Common myeloid progenitor, CD34-positive (primary cell): ENCODE measurements around the gene ACTL7A.
"Not testable (repeated sequence)": the region's sequence is repeated elsewhere in the genome, so short reads cannot be mapped to it uniquely, and the experiment has no call there.

Experiments used
- CTCF ChIA-PET: fragments of 350-600 bp; sonication (Branson Sonifier 250); formaldehyde crosslinking; loops from one replicate; lab custom pipeline; 2021; ENCODE audit warnings: antibody characterized with exemption; lab: Charles Lee
- POLR2A ChIA-PET: fragments of 350-600 bp; sonication (Branson Sonifier 250); formaldehyde crosslinking; loops from one replicate; lab custom pipeline; 2021; ENCODE audit warnings: antibody characterized with exemption; lab: Charles Lee
- DNase-seq, 3 donors: peaks; one replicate each; pipeline versions ENCODE4 v3.0.0 to v3.0.0-alpha.2; 2013
- H3K27ac ChIP-seq, 2 experiments: 1 replicate in 1 of 2; 2 replicates in 1 of 2; pipeline ENCODE4 v1.7.0; 2013; ENCODE audit warnings: inconsistent platforms in 2 of 2, low read length in 2 of 2, mild to moderate bottlenecking in 2 of 2, low read depth in 1 of 2, moderate library complexity in 1 of 2; ENCODE audit not compliant: severe bottlenecking in 2 of 2, insufficient read depth in 1 of 2, poor library complexity in 1 of 2
- H3K27me3 ChIP-seq, 5 experiments: replicated peaks in 2 of 5; 1 replicate in 3 of 5; 2 replicates in 2 of 5; pipeline versions ENCODE4 v1.6.1 to v1.7.0; 2013; ENCODE audit warnings: low read length in 4 of 5, mild to moderate bottlenecking in 2 of 5, moderate library complexity in 2 of 5, inconsistent platforms in 1 of 5; ENCODE audit not compliant: insufficient read depth in 5 of 5, control insufficient read depth in 4 of 5
- H3K36me3 ChIP-seq, 4 experiments: 1 replicate in 2 of 4; 2 replicates in 2 of 4; pipeline versions ENCODE4 v1.6.1 to v1.7.0; 2013; ENCODE audit warnings: low read length in 3 of 4, control low read depth in 1 of 4, mild to moderate bottlenecking in 1 of 4; ENCODE audit not compliant: control insufficient read depth in 4 of 4, insufficient read depth in 4 of 4
- H3K4me1 ChIP-seq, 4 experiments: 1 replicate in 3 of 4; 2 replicates in 1 of 4; pipeline versions ENCODE4 v1.6.1 to v1.7.1; 2013; ENCODE audit warnings: low read length in 3 of 4, mild to moderate bottlenecking in 3 of 4, control low read depth in 1 of 4, inconsistent platforms in 1 of 4, moderate library complexity in 1 of 4; ENCODE audit not compliant: control insufficient read depth in 4 of 4, insufficient read depth in 4 of 4; ENCODE audit errors: control extremely low read depth in 1 of 4
- H3K4me3 ChIP-seq, 7 experiments: 1 replicate in 4 of 7; 2 replicates in 3 of 7; pipeline versions ENCODE4 v1.5.1 to v1.7.0; 2013; ENCODE audit warnings: mild to moderate bottlenecking in 7 of 7, low read length in 6 of 7, moderate library complexity in 6 of 7, inconsistent platforms in 2 of 7, low read depth in 2 of 7, control low read depth in 1 of 7; ENCODE audit not compliant: insufficient read depth in 4 of 7, control insufficient read depth in 1 of 7; ENCODE audit errors: extremely low read depth in 1 of 7
- H3K9me3 ChIP-seq, 5 experiments: 1 replicate in 4 of 5; 2 replicates in 1 of 5; pipeline versions ENCODE4 v1.6.1 to v1.7.1; 2013; ENCODE audit warnings: low read length in 4 of 5, mild to moderate bottlenecking in 2 of 5, inconsistent platforms in 1 of 5, low read depth in 1 of 5, moderate library complexity in 1 of 5; ENCODE audit not compliant: control insufficient read depth in 4 of 5, insufficient read depth in 2 of 5; ENCODE audit errors: control extremely low read depth in 1 of 5
- WGBS: methylation state at CpG from one replicate; pipeline ENCODE4 v1.1.5; 2013; ENCODE audit not compliant: insufficient coverage; 5-methylcytosine and 5-hydroxymethylcytosine counted together

ACTL7A gene

DNA sequence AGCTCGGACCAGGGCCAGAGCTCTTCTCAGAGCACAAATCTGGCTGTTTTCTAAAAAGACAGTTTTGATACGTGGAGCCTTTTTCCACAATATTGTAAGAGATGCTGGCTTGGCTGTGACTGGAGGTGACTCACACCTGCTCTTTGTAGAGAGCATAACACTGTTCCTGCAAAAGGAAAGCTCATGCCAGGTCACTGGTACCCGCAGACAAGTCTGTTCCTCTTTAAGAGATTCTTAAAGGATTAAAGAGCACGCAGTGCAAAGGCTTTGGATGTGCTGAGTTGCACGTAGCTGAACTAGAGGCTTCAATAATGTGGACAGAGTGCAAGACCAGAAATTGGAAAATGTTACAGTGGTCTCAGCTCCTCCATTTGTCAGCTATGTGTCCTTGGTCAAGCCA, 25.3 kb upstream of the ACTL7A start:
- CTCF ChIA-PET = interaction anchor here (1.1 to 2.8 kb wide), 2 partner anchors 14 to 23 kb away, joined by 3 to 7 read pairs; no protein-coding TSS in a partner anchor
- Histone ChIP-seq H3K9me3 (peaks cover 0 to 3% (median 0%) of the 10 kb centered on the region in 5 experiments), H3K27me3 (no peaks in the 10 kb centered on the region), H3K4me1 (peaks cover 3 to 23% (median 17%) of the 10 kb centered on the region in 4 experiments), H3K27ac (no peak overlapping the region), H3K4me3 (no peak overlapping the region), H3K36me3 (no peaks in the 10 kb centered on the region)
- POLR2A ChIA-PET = interaction anchor here (0.6 kb wide), 1 partner anchor 22 kb away, joined by 3 read pairs; no protein-coding TSS in a partner anchor
- WGBS = 87% methylated on average over 5 of the region's 5 CpGs
- DNase-seq = no peak

DNA sequence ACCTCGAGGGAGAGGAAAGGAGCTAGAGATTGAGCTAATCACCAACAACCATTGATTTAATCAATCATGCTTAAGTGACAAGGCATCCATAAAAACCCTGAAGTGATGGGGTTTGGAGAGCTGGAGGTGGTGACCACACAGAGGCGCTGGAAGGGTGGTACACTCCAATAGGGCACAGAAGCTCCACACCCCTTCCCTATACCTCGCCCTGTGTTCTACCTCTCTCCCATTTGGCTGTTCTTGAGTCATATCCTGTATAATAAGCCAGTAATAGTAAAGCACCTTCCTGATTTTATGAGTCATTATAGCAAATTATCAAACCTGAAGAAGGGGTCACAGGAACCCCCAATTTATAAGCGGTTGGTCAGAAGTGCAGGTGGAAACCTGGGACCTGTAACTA, 24.5 kb upstream of the ACTL7A start:
- Histone ChIP-seq H3K36me3 (no peaks in the 10 kb centered on the region), H3K4me3 (no peak overlapping the region), H3K9me3 (peaks cover 0 to 3% (median 0%) of the 10 kb centered on the region in 5 experiments), H3K27me3 (no peaks in the 10 kb centered on the region), H3K4me1 (peaks cover 4 to 25% (median 21%) of the 10 kb centered on the region in 4 experiments), H3K27ac (no peak overlapping the region)
- CTCF ChIA-PET = interaction anchor here (1.3 to 2.8 kb wide), 2 partner anchors 24 to 46 kb away, joined by 3 to 7 read pairs; no protein-coding TSS in a partner anchor
- DNase-seq = no peak
- POLR2A ChIA-PET = no interaction called here
- 87% methylated on average over 3 of the region's 4 CpGs for WGBS

DNA sequence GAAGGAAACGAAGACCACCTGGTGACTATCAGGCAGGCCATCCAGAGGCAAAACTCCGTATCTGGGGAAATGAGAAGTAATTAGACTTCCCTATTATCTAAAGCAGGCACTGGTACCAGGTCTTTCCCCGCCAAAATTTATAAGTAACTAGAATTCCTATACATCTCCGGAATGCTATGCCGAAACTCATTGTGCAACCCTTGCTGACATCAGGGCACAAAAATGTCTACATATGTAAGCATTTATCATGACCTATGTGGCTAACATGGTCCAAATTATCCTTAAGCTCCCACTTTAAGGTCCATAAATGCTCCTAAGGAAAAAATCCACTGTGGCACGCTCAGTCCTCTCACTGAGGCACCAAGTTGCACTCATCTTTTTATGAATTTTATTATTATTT, 24.0 kb upstream of the ACTL7A start:
- Histone ChIP-seq H3K4me3 (no peak overlapping the region), H3K9me3 (peaks cover 0 to 3% (median 0%) of the 10 kb centered on the region in 5 experiments), H3K27me3 (no peaks in the 10 kb centered on the region), H3K36me3 (no peaks in the 10 kb centered on the region), H3K4me1 (peaks cover 8 to 30% (median 24%) of the 10 kb centered on the region in 4 experiments), H3K27ac (no peak overlapping the region)
- no peak for DNase-seq
- POLR2A ChIA-PET = no interaction called here
- CTCF ChIA-PET = interaction anchor here (1.3 to 2.8 kb wide), 2 partner anchors 24 to 46 kb away, joined by 3 to 7 read pairs; no protein-coding TSS in a partner anchor
- WGBS = 96% methylated on average over 5 of the region's 6 CpGs

DNA sequence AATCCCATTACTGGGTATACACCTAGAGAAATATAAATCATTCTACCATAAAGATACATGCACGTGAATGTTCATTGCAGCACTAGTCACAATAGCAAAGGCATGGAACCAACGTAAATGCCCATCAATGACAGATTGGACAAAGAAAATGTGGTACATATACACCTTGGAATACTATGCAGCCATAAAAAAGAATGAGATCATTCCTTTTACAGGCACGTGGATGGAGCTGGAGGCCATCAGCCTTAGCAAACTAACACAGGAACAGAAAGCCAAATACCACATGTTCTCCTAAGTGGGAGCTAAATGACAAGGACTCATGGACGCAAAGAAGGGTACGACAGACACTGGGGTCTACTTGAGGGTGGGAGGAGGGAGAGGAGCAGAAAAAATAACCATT, 22.5 kb upstream of the ACTL7A start:
- peaks cover 10 to 31% (median 24%) of the 10 kb centered on the region in 4 experiments for H3K4me1 ChIP-seq
- not testable (repeated sequence) for H3K27ac ChIP-seq, H3K4me3 ChIP-seq, H3K36me3 ChIP-seq, H3K9me3 ChIP-seq, H3K27me3 ChIP-seq, DNase-seq
- CTCF ChIA-PET = interaction anchor here (0.8 kb wide), 1 partner anchor 25 kb away, joined by 3 read pairs; no protein-coding TSS in a partner anchor
- no CpG with 5 or more reads among the region's 5 CpGs for WGBS
- POLR2A ChIA-PET = interaction anchor here (0.6 kb wide), 1 partner anchor 1046 kb away, joined by 3 read pairs; no protein-coding TSS in a partner anchor

DNA sequence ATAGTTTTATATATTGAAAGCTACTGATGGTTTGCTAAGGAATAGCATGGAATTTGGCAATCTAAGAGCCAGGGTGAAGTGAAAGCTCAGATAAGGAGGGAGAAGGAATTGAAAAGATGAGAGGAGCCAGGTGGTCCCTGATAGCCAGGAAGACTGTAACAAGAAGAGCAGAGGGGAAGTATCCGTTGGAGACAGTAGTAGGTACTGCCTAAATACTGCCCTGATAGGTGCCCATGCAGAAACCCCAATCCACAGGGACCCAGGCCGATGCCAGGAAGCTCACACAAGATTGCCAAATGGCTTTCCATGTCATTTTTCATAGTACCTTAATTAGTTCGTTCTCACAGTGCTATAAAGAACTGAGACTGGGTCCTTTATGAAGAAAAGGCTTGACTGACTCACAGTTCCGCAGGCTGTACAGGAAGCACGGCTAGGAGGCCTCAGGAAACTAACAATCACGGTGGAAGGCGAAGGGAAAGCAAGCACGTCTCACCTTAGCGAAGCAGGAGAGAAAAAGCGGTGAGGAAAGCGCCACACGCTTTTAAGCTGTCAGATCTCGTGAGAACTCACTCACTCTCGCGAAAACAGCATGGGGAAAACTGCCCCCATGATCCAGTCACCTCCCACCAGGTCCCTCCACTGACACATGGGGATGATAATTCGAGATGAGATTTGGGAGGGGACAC, 19.3 kb upstream of the ACTL7A start:
- WGBS = 2% methylated on average over 10 of the region's 16 CpGs
- Histone ChIP-seq H3K9me3 (peaks cover 0 to 3% (median 0%) of the 10 kb centered on the region in 5 experiments), H3K4me1 (peaks cover 5 to 15% (median 8%) of the 10 kb centered on the region in 4 experiments), H3K27me3 (no peaks in the 10 kb centered on the region), H3K36me3 (no peaks in the 10 kb centered on the region), H3K27ac (no peak overlapping the region), H3K4me3 (peak overlapping the region in 6 of 7 experiments; percentile 15 to 73 (median 46))
- peak; percentile 54 to 74 (median 72) for DNase-seq
- ChIA-PET CTCF (interaction anchor here (0.7 kb wide), 1 partner anchor 40 kb away, joined by 3 read pairs; no protein-coding TSS in a partner anchor), POLR2A (no interaction called here)

DNA sequence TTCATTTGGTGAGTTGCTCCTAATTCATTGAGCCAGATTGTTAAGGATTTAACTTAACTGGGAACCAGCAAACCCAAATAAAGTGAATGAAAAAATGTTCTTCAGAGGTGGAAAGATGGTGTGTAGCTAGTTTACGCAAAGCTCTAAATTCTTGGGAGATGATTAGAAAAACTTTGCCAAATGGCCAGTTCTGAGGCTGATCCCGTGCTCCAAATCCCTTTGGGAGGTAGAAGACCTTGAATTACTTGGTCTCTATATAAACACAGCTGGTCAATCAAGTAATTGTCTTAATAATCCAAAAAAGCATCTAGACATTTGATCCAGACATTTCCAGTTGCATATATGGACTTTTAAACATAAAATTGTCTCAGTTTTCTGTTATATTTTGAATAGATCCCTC, 17.7 kb upstream of the ACTL7A start:
- no peaks in the 10 kb centered on the region for H3K36me3 ChIP-seq
- peaks cover 5 to 15% (median 9%) of the 10 kb centered on the region in 4 experiments for H3K4me1 ChIP-seq
- peaks cover 0 to 3% (median 0%) of the 10 kb centered on the region in 5 experiments for H3K9me3 ChIP-seq
- POLR2A ChIA-PET = no interaction called here
- H3K27me3 ChIP-seq = no peaks in the 10 kb centered on the region
- no peak for DNase-seq
- WGBS = 17% methylated on average over 1 of the region's 2 CpGs
- H3K4me3 ChIP-seq = no peak overlapping the region
- no peak overlapping the region for H3K27ac ChIP-seq
- CTCF ChIA-PET = no interaction called here

DNA sequence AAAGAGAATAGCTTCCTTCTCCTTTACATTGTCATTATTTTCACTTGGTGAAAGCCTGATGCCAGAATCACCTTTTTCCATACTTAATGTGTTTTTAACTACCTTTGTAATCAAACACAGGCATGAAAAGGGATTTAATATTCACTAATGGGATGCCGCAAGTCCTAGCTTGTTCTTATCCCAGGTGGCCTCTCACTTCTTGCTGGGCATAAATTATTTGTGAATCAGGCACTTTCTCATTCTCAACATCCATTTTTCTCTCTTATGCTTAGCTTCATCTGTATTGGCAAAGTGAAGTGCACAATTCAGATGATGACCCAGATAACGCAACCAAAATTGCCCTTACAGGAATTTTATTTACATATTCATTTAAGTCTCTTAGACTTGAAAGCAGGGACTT, 17.2 kb upstream of the ACTL7A start:
- no peaks in the 10 kb centered on the region for H3K27me3 ChIP-seq
- peaks cover 5 to 15% (median 9%) of the 10 kb centered on the region in 4 experiments for H3K4me1 ChIP-seq
- CTCF ChIA-PET = no interaction called here
- POLR2A ChIA-PET = no interaction called here
- no peaks in the 10 kb centered on the region for H3K9me3 ChIP-seq
- H3K27ac ChIP-seq = no peak overlapping the region
- H3K4me3 ChIP-seq = no peak overlapping the region
- DNase-seq = no peak
- no peaks in the 10 kb centered on the region for H3K36me3 ChIP-seq
- no CpG with 5 or more reads among the region's 2 CpGs for WGBS
